HG02840 (cell line): ENCODE data around the gene SLC7A10.
"Not testable (repeated sequence)": the region's sequence is repeated elsewhere in the genome, so short reads cannot be mapped to it uniquely, and the experiment has no call there.

ENCODE experiments used
- ATAC-seq: cut with Tn5 transposase; IDR thresholded peaks from one replicate; pipeline ENCODE4 v1.9.1; 2021; ENCODE audit warnings: mild to moderate bottlenecking, moderate library complexity, moderate number of reproducible peaks; ENCODE audit not compliant: unreplicated experiment, low FRiP score

SLC7A10 gene

DNA sequence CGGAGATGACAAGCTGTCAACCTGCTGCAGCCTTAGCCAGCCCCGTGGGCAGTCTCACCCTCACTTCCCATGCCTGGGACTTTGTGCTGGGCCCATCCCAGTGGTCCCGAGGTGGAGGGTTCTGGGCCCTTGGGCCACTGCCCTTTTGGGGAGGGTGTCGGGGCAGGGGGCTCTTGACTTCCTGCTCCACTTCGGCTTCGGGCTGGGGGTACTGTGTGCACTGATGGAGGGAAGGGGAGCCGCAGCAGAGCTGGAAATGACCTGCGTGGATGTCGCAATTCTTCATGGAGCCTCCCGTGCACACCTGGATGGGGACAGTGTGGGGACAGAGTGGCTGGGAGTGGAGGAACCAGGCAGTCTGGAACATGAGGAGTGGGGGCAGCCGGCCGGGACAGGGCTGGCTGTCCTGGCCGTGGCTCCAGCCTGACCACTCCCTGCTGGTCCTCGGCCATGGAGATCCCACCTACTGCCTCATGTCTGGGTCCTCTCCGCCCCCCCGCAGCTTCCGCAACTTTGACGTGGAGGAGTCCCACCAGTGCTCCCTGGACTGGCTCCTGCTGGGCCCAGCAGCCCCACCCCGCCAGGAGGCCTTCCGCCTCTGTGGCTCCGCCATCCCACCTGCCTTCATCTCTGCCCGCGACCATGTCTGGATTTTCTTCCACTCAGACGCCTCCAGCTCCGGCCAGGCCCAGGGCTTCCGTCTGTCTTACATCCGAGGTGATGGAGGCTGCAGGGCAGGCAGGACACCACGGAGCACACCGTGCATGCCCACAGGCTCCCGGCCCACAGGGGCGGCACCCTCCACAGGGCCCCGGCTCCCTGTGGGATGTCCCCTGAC, 21.3 kb downstream of the SLC7A10 start:
- ATAC-seq, result no peak

DNA sequence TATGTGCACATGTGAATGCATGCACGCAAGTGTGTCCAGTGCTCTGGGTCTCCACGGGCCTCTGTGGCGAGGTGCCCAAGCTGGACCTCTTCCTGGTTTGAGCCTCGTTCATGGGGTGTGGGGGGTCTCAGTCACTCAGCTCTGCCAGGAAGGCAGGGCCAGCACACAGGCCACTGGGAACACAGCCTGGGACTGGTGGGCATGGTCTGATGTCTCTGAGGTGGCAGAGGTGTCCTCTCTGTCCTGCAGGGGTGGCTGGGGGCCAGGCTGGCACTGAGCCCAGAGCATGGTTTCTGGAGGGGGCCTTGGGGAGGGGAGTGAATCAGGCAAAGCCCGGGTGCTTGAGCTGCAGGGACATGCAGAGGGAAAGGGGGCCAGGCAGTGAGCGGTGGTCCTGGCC, 22.1 kb downstream of the SLC7A10 start:
- no peak for ATAC-seq

DNA sequence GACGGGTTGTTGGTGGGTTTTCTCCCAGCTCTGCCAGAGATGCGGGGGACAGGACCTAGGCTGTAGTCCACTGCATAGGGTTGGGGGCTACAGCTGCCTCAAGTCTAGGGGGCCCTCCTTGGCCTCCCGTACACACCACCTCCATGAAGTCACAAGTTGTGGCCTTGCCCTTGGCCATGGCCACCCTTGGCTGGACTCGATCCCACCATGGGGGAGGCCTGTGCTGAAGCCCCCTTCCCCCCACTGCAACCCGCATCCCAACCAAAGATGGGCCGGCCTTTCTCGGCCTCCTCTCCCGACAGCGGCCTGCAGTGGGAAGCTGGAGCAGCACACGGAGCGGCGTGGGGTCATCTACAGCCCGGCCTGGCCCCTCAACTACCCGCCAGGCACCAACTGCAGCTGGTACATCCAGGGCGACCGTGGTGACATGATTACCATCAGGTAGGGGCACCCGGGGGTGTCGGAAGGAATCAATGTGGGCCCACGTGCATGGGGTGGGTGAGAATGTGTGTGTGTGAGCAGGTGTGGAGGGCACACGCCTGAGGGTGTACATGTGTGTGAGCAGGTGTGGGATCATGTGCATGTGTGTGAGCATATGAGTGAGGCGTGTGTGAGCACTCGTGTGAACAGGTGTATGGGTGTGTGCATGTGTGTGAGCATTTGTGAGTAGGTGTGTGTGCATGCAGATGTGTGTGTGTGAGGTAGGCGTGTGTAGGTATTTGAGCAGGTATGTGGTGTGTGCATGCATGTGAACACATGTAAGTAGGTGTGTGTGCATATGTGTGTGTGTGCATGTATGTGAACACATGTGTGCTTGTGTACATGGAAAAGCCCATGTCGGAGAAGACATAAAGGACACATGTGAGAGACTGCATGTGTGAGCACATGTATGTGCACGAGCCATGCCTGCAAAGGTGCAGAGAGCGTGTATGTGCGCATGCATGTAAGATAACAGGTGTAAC, 22.8 kb downstream of the SLC7A10 start:
- ATAC-seq, result no peak

GRCh38 chr19:33201886-33202545, 23.6 kb downstream of the SLC7A10 start:
- no peak for ATAC-seq

GRCh38 chr19:33201473-33201872, 24.2 kb downstream of the SLC7A10 start:
- no peak for ATAC-seq

GRCh38 chr19:33199441-33200265, 26.0 kb downstream of the SLC7A10 start:
- ATAC-seq, result no peak

DNA sequence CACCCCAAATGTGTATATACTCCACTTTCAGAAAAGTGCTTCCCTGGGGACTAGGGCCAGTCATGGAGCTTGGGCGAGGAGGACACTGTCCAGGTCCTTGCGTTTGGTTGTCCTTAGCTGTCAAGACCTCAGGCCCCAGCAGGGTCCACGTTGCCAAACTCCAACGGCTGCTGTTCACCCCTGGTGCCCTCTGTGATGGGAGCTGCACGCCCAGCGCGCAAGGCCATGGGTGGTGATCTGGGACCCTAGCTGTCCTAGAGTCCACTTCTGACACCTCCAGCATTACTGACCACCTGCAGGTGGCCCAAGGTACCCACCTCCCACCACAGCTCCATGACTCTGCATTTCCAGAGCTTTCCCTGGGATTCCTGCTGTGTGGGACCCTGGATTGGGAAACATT, 27.5 kb downstream of the SLC7A10 start:
- no peak for ATAC-seq

- no peak for ATAC-seq
Observed at GRCh38 chr19:33197591-33198000, 28.1 kb downstream of the SLC7A10 start.

DNA sequence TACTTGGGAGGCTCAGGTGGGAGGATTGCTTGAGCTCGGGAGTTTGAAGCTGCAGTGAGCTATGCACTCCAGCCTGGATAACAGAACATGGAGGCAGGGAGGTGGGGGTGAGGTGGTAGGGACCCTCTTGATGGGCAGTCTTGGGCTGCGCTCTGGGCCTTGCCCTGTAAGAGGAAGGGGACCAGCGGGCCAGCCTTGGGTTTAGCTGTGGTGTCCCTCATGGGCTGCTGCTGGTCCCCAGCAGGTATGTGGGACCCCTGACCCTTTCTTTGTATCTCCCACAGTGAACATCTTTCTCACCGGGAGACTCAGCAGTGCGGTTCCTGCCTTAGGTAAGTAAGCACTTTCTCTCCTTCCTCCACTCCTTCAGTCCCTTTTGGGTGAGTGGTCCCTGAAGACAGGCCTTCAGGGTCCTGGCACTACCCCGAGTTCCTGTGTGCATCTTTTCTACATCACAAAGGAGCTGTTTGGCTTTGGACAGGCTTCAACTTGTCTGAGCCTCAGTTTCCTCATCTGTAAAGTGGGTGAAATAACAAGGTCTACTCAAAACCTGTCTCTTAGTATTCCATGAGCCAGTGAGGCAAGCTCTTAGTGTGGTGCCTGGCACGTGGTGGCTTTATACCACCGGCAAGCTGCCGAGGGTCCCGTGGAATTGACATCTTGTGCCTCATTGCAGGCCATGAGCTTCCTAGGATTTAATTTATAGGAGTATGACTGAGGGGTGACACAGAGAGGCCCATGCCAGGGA, 29.0 kb downstream of the SLC7A10 start:
- no peak for ATAC-seq

GRCh38 chr19:33195645-33196347, 29.9 kb downstream of the SLC7A10 start:
- no peak for ATAC-seq

GRCh38 chr19:33194886-33195644, 30.6 kb downstream of the SLC7A10 start:
- no peak for ATAC-seq

DNA sequence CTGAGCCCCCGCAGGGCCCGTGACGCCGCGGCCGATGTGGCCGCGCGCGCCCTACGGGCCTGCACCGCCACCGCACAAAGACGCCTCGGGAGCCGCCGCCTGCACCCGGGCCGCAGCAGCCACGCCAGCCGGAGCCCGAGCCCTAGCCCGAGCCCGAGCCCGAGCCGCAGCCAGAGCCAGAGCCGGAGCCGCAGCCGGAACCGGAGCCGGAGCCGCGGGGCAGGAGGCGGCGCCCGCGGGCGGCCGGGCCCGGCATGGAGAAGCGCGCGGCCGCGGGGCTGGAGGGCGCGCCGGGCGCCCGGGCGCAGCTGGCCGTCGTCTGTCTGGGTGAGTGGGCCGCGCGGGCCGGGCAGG, 31.1 kb downstream of the SLC7A10 start:
- no peak for ATAC-seq

DNA sequence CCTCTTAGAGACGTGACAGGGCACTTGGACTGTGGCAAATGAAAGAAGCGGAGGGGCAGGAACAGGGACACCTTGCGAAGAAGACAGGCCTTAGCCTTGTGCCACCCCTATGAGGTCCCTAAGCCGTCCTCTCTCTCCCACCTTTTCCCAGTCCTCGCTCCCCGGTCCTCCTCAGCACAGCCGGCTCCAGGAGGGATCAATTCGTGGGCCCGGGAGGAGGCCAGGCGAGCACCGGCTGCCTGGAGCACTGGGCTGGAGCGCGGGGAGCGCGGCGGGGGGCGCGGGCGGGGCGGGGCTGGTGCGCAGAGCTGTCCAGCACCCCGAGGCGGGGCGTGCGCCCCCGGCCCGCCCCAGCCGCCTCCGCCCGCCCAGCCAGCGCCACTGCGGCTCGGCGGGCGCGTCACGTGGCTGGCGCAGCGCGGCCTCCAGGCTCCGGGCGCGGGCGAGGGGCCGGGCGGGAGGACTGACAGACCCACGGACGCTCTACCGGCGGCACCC, 31.7 kb downstream of the SLC7A10 start, which contains the start of gene LRP3:
Gene LRP3 (plus strand): TSS at position 466 of the 498 bp plus-strand sequence. CDS start 456 bp downstream, outside the sequence.
- ATAC-seq, result no peak

DNA sequence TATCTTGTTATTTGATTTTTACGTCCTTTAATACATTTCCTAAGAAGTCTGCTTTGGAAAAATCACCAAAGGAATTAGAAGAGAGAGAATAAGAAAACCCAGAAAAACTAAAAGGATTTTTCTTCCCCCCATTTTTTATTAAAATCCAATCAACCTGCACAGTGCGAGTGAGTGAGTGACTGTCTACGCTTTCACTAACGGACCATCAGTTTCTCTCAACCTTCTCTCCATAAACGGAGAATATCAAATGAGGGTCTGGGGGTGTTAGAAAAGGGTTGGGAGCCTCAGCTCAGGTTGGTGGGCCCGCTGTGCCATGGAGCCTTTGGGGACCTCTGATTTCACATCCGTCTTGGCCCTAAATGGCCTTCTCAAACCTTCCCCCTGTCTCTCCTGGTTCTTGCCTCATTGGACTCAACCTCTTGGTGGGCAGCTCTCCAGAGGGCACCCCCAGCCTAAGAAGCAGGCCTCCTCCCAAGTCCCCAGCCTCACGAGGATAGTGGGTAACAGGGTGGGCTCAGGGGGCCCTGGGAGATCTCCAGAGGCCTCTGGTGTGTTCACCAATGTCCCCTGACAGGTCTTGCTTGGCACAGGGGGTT, 32.3 kb downstream of the SLC7A10 start:
- ATAC-seq, result no peak

DNA sequence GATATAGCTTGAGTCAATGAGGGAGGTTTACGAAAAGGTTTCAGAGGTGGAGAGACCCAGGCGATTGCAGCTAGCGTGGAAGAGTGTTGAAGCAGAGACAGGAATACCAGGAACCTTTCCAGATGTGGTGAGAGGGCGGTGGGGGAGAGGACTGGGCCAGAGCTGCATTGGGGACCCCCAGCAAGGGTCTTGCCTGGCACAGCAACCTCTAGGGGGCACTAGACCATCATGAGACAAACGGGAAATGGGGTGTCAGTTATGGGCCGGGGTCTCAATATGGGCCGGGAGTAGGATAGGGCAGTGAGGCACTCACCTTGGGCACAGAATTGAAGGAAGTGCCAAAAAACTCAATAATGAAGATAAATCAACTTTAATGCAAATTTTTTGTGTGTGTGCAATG, 33.6 kb downstream of the SLC7A10 start:
- no peak for ATAC-seq

- no peak for ATAC-seq
Observed at GRCh38 chr19:33191501-33191900, 34.1 kb downstream of the SLC7A10 start.

- not testable (repeated sequence) for ATAC-seq
Observed at GRCh38 chr19:33191092-33191491, 34.6 kb downstream of the SLC7A10 start.
